Gastroesophageal sphincter (tissue), 4 donors: ENCODE data around the gene EPHA7. TPM values are rescaled to one million over a fixed set of nuclear protein-coding genes. Genes with fewer than 3 reads are reported as not detected.

ENCODE experiments used
- ATAC-seq: fragments of 150-250 bp; one replicate; pipeline ENCODE4 v1.9.1; 2016; ENCODE audit warnings: mild to moderate bottlenecking, moderate library complexity
- H3K27ac ChIP-seq, 4 donors: fragments of 200-600 bp; sonication (generic) in 3 of 4; 1 replicate in 3 of 4; 2 replicates in 1 of 4; pipeline ENCODE4 v1.5.1; 2016 to 2019
- H3K27me3 ChIP-seq: fragments of 200-600 bp; sonication (generic); one replicate; pipeline ENCODE4 v1.5.1; 2019
- H3K36me3 ChIP-seq, 2 donors: fragments of 200-600 bp; sonication (generic); one replicate each; pipeline ENCODE4 v1.5.1; 2019; ENCODE audit warnings: control low read depth in 1 of 2
- H3K4me1 ChIP-seq, 3 donors: fragments of 200-600 bp; sonication (generic); 1 replicate in 2 of 3; 2 replicates in 1 of 3; pipeline ENCODE4 v1.5.1; 2016 to 2019; ENCODE audit warnings: control low read depth in 2 of 3
- H3K4me3 ChIP-seq, 2 donors: fragments of 200-600 bp; sonication (generic); one replicate each; pipeline ENCODE4 v1.5.1; 2019; ENCODE audit warnings: mild to moderate bottlenecking in 1 of 2, moderate library complexity in 1 of 2
- H3K9me3 ChIP-seq, 3 donors: fragments of 200-600 bp; sonication (generic); one replicate each; pipeline ENCODE4 v1.5.1; 2017 to 2019; ENCODE audit warnings: control low read depth in 2 of 3
- CTCF ChIP-seq, 4 experiments: fragments of 200-600 bp in 2 of 4; fragments of 450-650 bp in 2 of 4; sonication (generic) in 1 of 4; IDR thresholded peaks; one replicate each; pipeline ENCODE4 v1.5.1; 2017 to 2019; ENCODE audit warnings: antibody characterized with exemption in 4 of 4, mild to moderate bottlenecking in 2 of 4, moderate library complexity in 2 of 4
- EP300 ChIP-seq: sonication (generic); formaldehyde crosslinking; IDR thresholded peaks from one replicate; pipeline ENCODE4 v1.6.1; 2017; ENCODE audit warnings: antibody characterized with exemption, mild to moderate bottlenecking
- POLR2A ChIP-seq, 2 donors: fragments of 450-650 bp; IDR thresholded peaks; one replicate each; pipeline ENCODE4 v1.6.1; 2017; ENCODE audit warnings: antibody characterized with exemption in 2 of 2, mild to moderate bottlenecking in 2 of 2, moderate library complexity in 1 of 2
- POLR2AphosphoS5 ChIP-seq: sonication (generic); formaldehyde crosslinking; IDR thresholded peaks from one replicate; pipeline ENCODE4 v1.6.1; 2017; ENCODE audit warnings: antibody characterized with exemption
- WGBS, 2 donors: methylation state at CpG; one replicate each; pipeline ENCODE4 v1.1.5; 2018; ENCODE audit warnings: low coverage in 1 of 2; 5-methylcytosine and 5-hydroxymethylcytosine counted together
- total RNA-seq, 4 donors: library from RNA; depleted of rRNA; stranded (reverse); fragments of >200 nt; gene quantifications; one replicate each; pipeline ENCODE4 v1.1.0, GENCODE V29; 2016

The EPHA7 gene
- total RNA-seq, 4 donors from 2014 or later: 71.6 to 210 (median 175) TPM

- H3K4me3 ChIP-seq: peak overlapping the region; percentile 75 to 82
- peak in 2 of 4 experiments; percentile 22 to 52 for TF ChIP-seq CTCF (IDR thresholded peaks at IDR 0.05)
- TF ChIP-seq EP300: no peak
- peak overlapping the region; percentile 24 to 91 (median 82) for H3K27ac ChIP-seq
- H3K27me3 ChIP-seq: peaks cover 12% of the 10 kb centered on the region
- ATAC-seq: no peak
- no peaks in the 10 kb centered on the region for H3K36me3 ChIP-seq
- H3K9me3 ChIP-seq: no peaks in the 10 kb centered on the region
- WGBS, 2 donors: 0% methylated on average over 8 of the region's 89 CpGs
- H3K4me1 ChIP-seq: peaks cover 0 to 61% (median 0%) of the 10 kb centered on the region in 3 donors
Measured at GRCh38 chr6:93418408-93419303, 703 bp downstream of the EPHA7 start.

GRCh38 chr6:93418033-93418407 lies 1.3 kb downstream of the EPHA7 start:
- H3K4me1 ChIP-seq: peaks cover 0 to 66% (median 0%) of the 10 kb centered on the region in 3 donors
- peak overlapping the region; percentile 75 to 82 for H3K4me3 ChIP-seq
- no peak for TF ChIP-seq EP300
- no peak for TF ChIP-seq CTCF (IDR thresholded peaks at IDR 0.05)
- no peak for TF ChIP-seq POLR2AphosphoS5
- TF ChIP-seq POLR2A (IDR thresholded peaks at IDR 0.05): no peak
- H3K27ac ChIP-seq: peak overlapping the region; percentile 24 to 91 (median 82)
- no peaks in the 10 kb centered on the region for H3K9me3 ChIP-seq
- H3K36me3 ChIP-seq: no peaks in the 10 kb centered on the region
- peaks cover 12% of the 10 kb centered on the region for H3K27me3 ChIP-seq
- ATAC-seq: no peak
- 0% methylated on average over 5 of the region's 5 CpGs for WGBS, 2 donors

GRCh38 chr6:93417421-93418013 lies 1.8 kb downstream of the EPHA7 start:
- peaks cover 0 to 69% (median 0%) of the 10 kb centered on the region in 3 donors for H3K4me1 ChIP-seq
- peaks cover 12% of the 10 kb centered on the region for H3K27me3 ChIP-seq
- 0% methylated on average over 7 to 25 of the region's 27 CpGs for WGBS, 2 donors
- no peaks in the 10 kb centered on the region for H3K9me3 ChIP-seq
- peak overlapping the region; percentile 24 to 91 (median 82) for H3K27ac ChIP-seq
- TF ChIP-seq EP300: no peak
- TF ChIP-seq CTCF (IDR thresholded peaks at IDR 0.05): peak in 2 of 4 experiments; percentile 3 to 41
- peak overlapping the region; percentile 75 to 82 for H3K4me3 ChIP-seq
- no peaks in the 10 kb centered on the region for H3K36me3 ChIP-seq
- ATAC-seq: no peak

GRCh38 chr6:93416571-93417420 lies 2.6 kb downstream of the EPHA7 start:
- WGBS, 2 donors: 2 to 5% methylated on average over 4 to 11 of the region's 77 CpGs
- TF ChIP-seq EP300 (no peak), POLR2AphosphoS5 (peak; percentile 31), CTCF (IDR thresholded peaks at IDR 0.05) (peak in 1 of 4 experiments; percentile 7), POLR2A (IDR thresholded peaks at IDR 0.05) (no peak)
- Histone ChIP-seq H3K27me3 (peaks cover 12% of the 10 kb centered on the region), H3K27ac (peak overlapping the region; percentile 24 to 91 (median 82)), H3K4me3 (peak overlapping the region; percentile 75 to 82), H3K9me3 (no peaks in the 10 kb centered on the region), H3K4me1 (peaks cover 0 to 69% (median 0%) of the 10 kb centered on the region in 3 donors), H3K36me3 (no peaks in the 10 kb centered on the region)
- peak; percentile 12 for ATAC-seq
